Measurements from ENCODE around the gene CABLES1. TPM values are rescaled to one million over a fixed set of nuclear protein-coding genes. Genes with fewer than 3 reads are reported as not detected.

The CABLES1 gene
- total and polyA plus RNA-seq, 2 of the 4 experiments (the other 2 are of a cell fraction): 4.7 to 5.7 TPM

GRCh38 chr18:23114911-23115310 lies 20.4 kb upstream of the CABLES1 start:
- no peaks in the 10 kb centered on the region for H3K27me3 ChIP-seq (ENCODE audit: control insufficient read depth, insufficient read depth, low read length)
- peaks cover 21% of the 10 kb centered on the region for H3K4me1 ChIP-seq (ENCODE audit: control insufficient read depth, insufficient read depth, low read length)
- WGBS, 2 experiments (ENCODE audit: extremely low coverage in 2 of 2, insufficient read length in 1 of 2): no CpG with 5 or more reads among the region's 5 CpGs
- dilution Hi-C loops (cut with HindIII; ENCODE audit: low sequenced_read_pairs, unreplicated experiment) (no loop called here), in situ Hi-C loops (cut with MboI; ENCODE audit: low sequenced_read_pairs) (no loop called here), intact Hi-C loops (cut with micrococcal nuclease) (loop anchor here (1.0 to 5.0 kb wide), 2 partner anchors 82 to 262 kb away; no protein-coding TSS in a partner anchor)
- H3K56ac ChIP-seq (ENCODE audit: extremely low read depth, insufficient read depth, low read length): peak overlapping the region; percentile 67
- H4K5ac ChIP-seq (ENCODE audit: low read depth, low read length): peak overlapping the region; percentile 88
- ChIA-PET POLR2A (ENCODE audit: unreplicated experiment) (no interaction called here), CTCF (no interaction called here)
- DNase-seq (peak; percentile 70), ATAC-seq (ENCODE audit: low read depth) (no peak)
- peak overlapping the region; percentile 42 to 87 for H4K8ac ChIP-seq (ENCODE audit: low read depth in 2 of 2, low read length in 2 of 2)
- peak overlapping the region; percentile 95 for H4K91ac ChIP-seq (ENCODE audit: insufficient read depth, low read depth, low read length)
- peaks cover 16% of the 10 kb centered on the region for H3K9me1 ChIP-seq (ENCODE audit: insufficient read depth, low read length)
- peak overlapping the region; percentile 96 for H3K18ac ChIP-seq (ENCODE audit: low read depth, low read length)
- peak overlapping the region; percentile 95 for H3K4ac ChIP-seq (ENCODE audit: low read depth, low read length)
- peak overlapping the region; percentile 89 for H3K27ac ChIP-seq (ENCODE audit: insufficient read depth, low read length)
- H3K9ac ChIP-seq (ENCODE audit: low read depth, low read length): peak overlapping the region; percentile 26
- H2BK15ac ChIP-seq (ENCODE audit: low read depth, low read length): peak overlapping the region; percentile 94; the same call in 2 of the 3 replicates
- peak overlapping the region; percentile 79 for H2AK5ac ChIP-seq (ENCODE audit: low read depth, low read length)
- peaks cover 0 to 3% of the 10 kb centered on the region in 2 experiments; a peak in 1 of 4 replicates for H3K79me1 ChIP-seq (ENCODE audit: low read depth in 1 of 2, low read length in 2 of 2)
- peak overlapping the region; percentile 96 for H2BK120ac ChIP-seq (ENCODE audit: low read depth, low read length)
- H3K9me3 ChIP-seq (ENCODE audit: control insufficient read depth, insufficient read depth, low read length): peaks cover 4% of the 10 kb centered on the region; the same call in 1 of the 2 replicates
- BruUV-seq (replicated peaks): no TSS peak
- peak overlapping the region; percentile 91 for H3K23ac ChIP-seq (ENCODE audit: low read depth, low read length)
- H3K4me2 ChIP-seq (ENCODE audit: low read depth, low read length): no peak overlapping the region; the same call in 1 of the 2 replicates
- peak overlapping the region; percentile 73 for H2AK9ac ChIP-seq (replicated peaks; ENCODE audit: low read depth, low read length, poor library complexity)
- no peak overlapping the region for H3K4me3 ChIP-seq (ENCODE audit: insufficient read depth, low read depth, low read length)
- no peaks in the 10 kb centered on the region for H3K36me3 ChIP-seq (ENCODE audit: control insufficient read depth, insufficient read depth, low read length)
- peak overlapping the region; percentile 97 for H2BK20ac ChIP-seq (ENCODE audit: low read depth, low read length)
- peak overlapping the region; percentile 96 for H2BK5ac ChIP-seq (ENCODE audit: low read depth, low read length, poor library complexity, severe bottlenecking)
- no peaks in the 10 kb centered on the region for H4K20me1 ChIP-seq (ENCODE audit: insufficient read depth, low read length)
- H3K14ac ChIP-seq (replicated peaks; ENCODE audit: low read depth, low read length): peak overlapping the region; percentile 89
- TF ChIP-seq MXI1 (IDR thresholded peaks at IDR 0.05; ENCODE audit: borderline replicate concordance, low read depth, low read length): no peak
- TF ChIP-seq CHD1 (IDR thresholded peaks at IDR 0.05; ENCODE audit: low read depth, low read length): no peak
- TF ChIP-seq CEBPB (IDR thresholded peaks at IDR 0.05; ENCODE audit: low read depth, low read length): no peak
- TF ChIP-seq MAZ (IDR thresholded peaks at IDR 0.05; ENCODE audit: borderline replicate concordance, low read depth, low read length): no peak
- no peak for TF ChIP-seq SMC3 (IDR thresholded peaks at IDR 0.05; ENCODE audit: low read depth, low read length)
- TF ChIP-seq RAD21 (IDR thresholded peaks at IDR 0.05; ENCODE audit: low read length): no peak
- TF ChIP-seq USF2 (IDR thresholded peaks at IDR 0.05; ENCODE audit: low read depth, low read length): no peak
- TF ChIP-seq NFE2L2 (IDR thresholded peaks at IDR 0.05; ENCODE audit: low read depth, low read length): no peak
- no peak for TF ChIP-seq FOS (IDR thresholded peaks at IDR 0.05; ENCODE audit: low read depth, low read length)
- no peak for TF ChIP-seq BHLHE40 (IDR thresholded peaks at IDR 0.05; ENCODE audit: low read depth, low read length)
- TF ChIP-seq ELK1 (IDR thresholded peaks at IDR 0.05; ENCODE audit: borderline replicate concordance, low read depth, low read length): no peak
- TF ChIP-seq CTCF (conservative IDR thresholded peaks at IDR 0.05; ENCODE audit: low read depth, low read length): no peak
- no peak for TF ChIP-seq MAFK (IDR thresholded peaks at IDR 0.05; ENCODE audit: low read depth, low read length)
- H2AFZ ChIP-seq (replicated peaks; ENCODE audit: low read length, poor library complexity): no peak overlapping the region
